Endothelial cell of umbilical vein (primary cell): ENCODE measurements around the gene NFYC. TPM values are rescaled to one million over a fixed set of nuclear protein-coding genes. Genes with fewer than 3 reads are reported as not detected.

Experiments
- BruUV-seq: library from RNA; stranded (reverse); fragments of 400-500 nt; replicated peaks from 2 replicates; lab custom pipeline; 2021; lab: Mats Ljungman, UMichigan
- CTCF ChIA-PET: fragments of 300-600, 350-600 bp; sonication (Branson Sonifier 250); formaldehyde crosslinking; loops from one replicate; lab custom pipeline; 2021; ENCODE audit warnings: antibody characterized with exemption, inconsistent platforms; lab: Charles Lee
- POLR2A ChIA-PET: fragments of 300-600, 350-600 bp; sonication (Branson Sonifier 250); formaldehyde crosslinking; loops from one replicate; lab custom pipeline; 2021; ENCODE audit warnings: antibody characterized with exemption, inconsistent platforms; lab: Charles Lee
- DNase-seq: peaks from one replicate; pipeline ENCODE4 v3.0.0-alpha.2; 2011; ENCODE audit warnings: low read depth, low spot score
- FAIRE-seq: peaks from 2 replicates; lab custom pipeline; 2011; peaks lifted over from hg19 to GRCh38; lab: Jason Lieb, UNC
- H2AFZ ChIP-seq: 2 replicates; pipeline ENCODE4 v1.6.0; 2012; ENCODE audit warnings: low read depth, low read length, control low read depth, inconsistent platforms
- H3K27ac ChIP-seq: 2 replicates; pipeline ENCODE4 v1.5.1; 2011; ENCODE audit warnings: low read depth, mild to moderate bottlenecking, control low read depth, low read length, moderate library complexity; ENCODE audit not compliant: insufficient read depth
- H3K27me3 ChIP-seq, 2 experiments: 2 replicates each; pipeline versions ENCODE4 v1.6.0 to v1.6.1; 2011; ENCODE audit warnings: low read length in 2 of 2, mixed read lengths in 1 of 2; ENCODE audit not compliant: control insufficient read depth in 2 of 2, insufficient read depth in 2 of 2
- H3K36me3 ChIP-seq, 2 experiments: 2 replicates in 1 of 2; 3 replicates in 1 of 2; pipeline ENCODE4 v1.5.1; 2011; ENCODE audit warnings: low read length in 2 of 2, mild to moderate bottlenecking in 1 of 2, moderate library complexity in 1 of 2; ENCODE audit not compliant: control insufficient read depth in 2 of 2, insufficient read depth in 2 of 2; ENCODE audit errors: extremely low read depth in 1 of 2
- H3K4me1 ChIP-seq: 3 replicates; pipeline ENCODE4 v1.5.1; 2011; ENCODE audit warnings: mild to moderate bottlenecking, low read length; ENCODE audit not compliant: control insufficient read depth, insufficient read depth; ENCODE audit errors: extremely low read depth
- H3K4me2 ChIP-seq: 2 replicates; pipeline ENCODE4 v1.6.1; 2011; ENCODE audit warnings: low read length, control low read depth, mixed read lengths; ENCODE audit not compliant: insufficient read depth
- H3K4me3 ChIP-seq, 3 experiments: fragments of 200-600 bp in 1 of 3; sonication (generic), shearing (Covaris generic) in 1 of 3; replicated peaks in 1 of 3; 2 replicates each; pipeline ENCODE4 v1.5.1; 2011 to 2016; ENCODE audit warnings: control low read depth in 3 of 3, low read length in 3 of 3, mild to moderate bottlenecking in 2 of 3, inconsistent platforms in 1 of 3, low read depth in 1 of 3, moderate library complexity in 1 of 3; ENCODE audit not compliant: insufficient read depth in 1 of 3
- H3K79me2 ChIP-seq: 2 replicates; pipeline ENCODE4 v1.6.0; 2012; ENCODE audit warnings: low read length, inconsistent platforms; ENCODE audit not compliant: control insufficient read depth, insufficient read depth
- H3K9ac ChIP-seq: replicated peaks from 2 replicates; pipeline ENCODE3; 2011; ENCODE audit warnings: low read length, control low read depth; ENCODE audit not compliant: insufficient read depth; ENCODE audit errors: extremely low read depth
- H3K9me1 ChIP-seq: replicated peaks from 3 replicates; pipeline ENCODE4 v1.6.0; 2011; ENCODE audit warnings: mild to moderate bottlenecking, low read length; ENCODE audit not compliant: control insufficient read depth, insufficient read depth; ENCODE audit errors: extremely low read depth
- H3K9me3 ChIP-seq: replicated peaks from 2 replicates; pipeline ENCODE4 v1.5.1; 2012; ENCODE audit warnings: low read length, inconsistent platforms; ENCODE audit not compliant: control insufficient read depth, insufficient read depth
- H4K20me1 ChIP-seq: replicated peaks from 2 replicates; pipeline ENCODE3; 2011; ENCODE audit warnings: mild to moderate bottlenecking, low read length; ENCODE audit not compliant: control insufficient read depth, insufficient read depth; ENCODE audit errors: extremely low read depth
- EZH2 ChIP-seq: IDR thresholded peaks from 2 replicates; pipeline ENCODE4 v1.6.1; 2012; ENCODE audit warnings: borderline replicate concordance, low read depth, mild to moderate bottlenecking, moderate library complexity, low read length, inconsistent platforms; ENCODE audit not compliant: severe bottlenecking
- FOS ChIP-seq: IDR thresholded peaks from 2 replicates; pipeline ENCODE4 v1.6.1; 2011; ENCODE audit warnings: mild to moderate bottlenecking, low read length, moderate library complexity, borderline replicate concordance; ENCODE audit not compliant: insufficient read depth
- GATA2 ChIP-seq: IDR thresholded peaks from 2 replicates; pipeline ENCODE4 v1.7.0; 2011; ENCODE audit warnings: low read depth, mild to moderate bottlenecking, moderate library complexity, mixed read lengths, low read length; ENCODE audit not compliant: insufficient read length, insufficient read depth
- JUN ChIP-seq: IDR thresholded peaks from 2 replicates; pipeline ENCODE4 v1.6.1; 2011; ENCODE audit warnings: borderline replicate concordance, low read depth; ENCODE audit not compliant: insufficient read length, insufficient read depth
- MYC ChIP-seq: IDR thresholded peaks from one replicate; pipeline ENCODE4 v1.6.1; 2011; ENCODE audit warnings: mild to moderate bottlenecking, low read depth, low read length
- POLR2A ChIP-seq: IDR thresholded peaks from 2 replicates; pipeline ENCODE4 v1.6.1; 2012; ENCODE audit warnings: low read depth, mild to moderate bottlenecking, control low read depth, low read length
- POLR2AphosphoS5 ChIP-seq: IDR thresholded peaks from 2 replicates; pipeline ENCODE4 v1.6.1; 2012; ENCODE audit warnings: low read depth, mild to moderate bottlenecking, control low read depth, low read length, moderate library complexity; ENCODE audit not compliant: insufficient read depth
- dilution Hi-C: fragments of 300-500 bp; cut with MboI; formaldehyde crosslinking; loops from one replicate; pipeline ENCODE4 v1.15.0; 2019; ENCODE audit warnings: low sequenced_read_pairs; ENCODE audit not compliant: extremely low pct_ligation_motif_present
- intact Hi-C: fragments of 100-400 bp; cut with micrococcal nuclease; formaldehyde crosslinking; loops from one replicate; pipeline ENCODE4 v1.10.0; 2022
- polyA plus RNA-seq, 4 experiments: library from polyadenylated mRNA; depleted of rRNA in 3 of 4; stranded (reverse) in 3 of 4; unstranded in 1 of 4; fragments of >200 nt; gene quantifications; 2 replicates each; pipeline versions ENCODE4 v1.2.1 to v1.2.3, GENCODE V29; 2011 to 2012; ENCODE audit warnings: missing spikeins in 1 of 4
- total RNA-seq: library from RNA; stranded (reverse); gene quantifications from 2 replicates; pipeline ENCODE4 v1.2.3, GENCODE V29; 2021
- TF ChIP-seq, protein P1 (sequence below): IDR thresholded peaks from 2 replicates; pipeline ENCODE4 v1.6.1; 2011; ENCODE audit not compliant: insufficient read depth, insufficient read length
- TF ChIP-seq, protein P2 (sequence below), 2 donors: IDR thresholded peaks; 1 replicate in 1 of 2; 2 replicates in 1 of 2; pipeline ENCODE4 v1.5.1; 2011; ENCODE audit warnings: low read length in 2 of 2, mild to moderate bottlenecking in 2 of 2, moderate library complexity in 2 of 2, control low read depth in 1 of 2, inconsistent platforms in 1 of 2, low read depth in 1 of 2; ENCODE audit not compliant: insufficient read depth in 1 of 2; ENCODE audit errors: extremely low read depth in 1 of 2

NFYC gene
- total and polyA plus RNA-seq, 2 donors (not counting 3 experiments of a cell fraction or from before 2014, with no cell fraction given), result 51.1 to 81.7 TPM

DNA sequence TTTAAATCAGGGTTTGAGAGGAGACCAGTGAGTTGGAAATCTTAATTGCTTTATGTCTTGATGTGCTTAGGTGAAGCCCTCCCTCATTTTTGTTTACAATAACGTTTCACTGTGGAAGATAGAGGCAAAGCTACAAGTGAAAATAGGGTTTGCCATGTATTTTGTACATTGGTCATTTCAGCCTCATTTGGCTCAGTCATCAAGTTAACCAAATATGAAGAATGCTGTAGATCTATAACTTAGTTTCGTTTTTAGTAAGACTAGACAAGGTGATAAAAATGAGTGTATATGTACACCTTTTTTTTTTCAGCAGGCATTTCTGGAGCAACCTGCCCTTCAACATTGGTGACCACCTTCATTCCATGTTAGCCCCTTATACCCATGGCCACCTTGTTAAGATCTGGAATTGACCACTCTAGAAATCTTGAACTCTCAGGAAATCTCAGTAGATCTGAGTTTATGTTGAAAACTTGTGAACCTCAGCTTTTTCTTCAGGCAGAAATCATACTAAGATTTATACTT is 2.9 kb downstream of the NFYC start:
- Histone ChIP-seq H3K27me3 (no peaks in the 10 kb centered on the region), H3K4me3 (no peak overlapping the region), H3K9me3 (no peaks in the 10 kb centered on the region), H3K4me2 (no peak overlapping the region), H3K4me1 (peaks cover 19% of the 10 kb centered on the region), H3K9me1 (no peaks in the 10 kb centered on the region), H3K9ac (no peak overlapping the region), H4K20me1 (no peaks in the 10 kb centered on the region), H3K36me3 (no peaks in the 10 kb centered on the region), H3K27ac (no peak overlapping the region), H3K79me2 (peaks cover 64% of the 10 kb centered on the region), H2AFZ (no peak overlapping the region)
- TF ChIP-seq MYC (no peak), EZH2 (no peak), POLR2AphosphoS5 (no peak), FOS (no peak), GATA2 (no peak), POLR2A (no peak), JUN (no peak)
- TF ChIP-seq, protein P1, sequence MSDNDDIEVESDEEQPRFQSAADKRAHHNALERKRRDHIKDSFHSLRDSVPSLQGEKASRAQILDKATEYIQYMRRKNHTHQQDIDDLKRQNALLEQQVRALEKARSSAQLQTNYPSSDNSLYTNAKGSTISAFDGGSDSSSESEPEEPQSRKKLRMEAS, result no peak
- TF ChIP-seq, protein P2, sequence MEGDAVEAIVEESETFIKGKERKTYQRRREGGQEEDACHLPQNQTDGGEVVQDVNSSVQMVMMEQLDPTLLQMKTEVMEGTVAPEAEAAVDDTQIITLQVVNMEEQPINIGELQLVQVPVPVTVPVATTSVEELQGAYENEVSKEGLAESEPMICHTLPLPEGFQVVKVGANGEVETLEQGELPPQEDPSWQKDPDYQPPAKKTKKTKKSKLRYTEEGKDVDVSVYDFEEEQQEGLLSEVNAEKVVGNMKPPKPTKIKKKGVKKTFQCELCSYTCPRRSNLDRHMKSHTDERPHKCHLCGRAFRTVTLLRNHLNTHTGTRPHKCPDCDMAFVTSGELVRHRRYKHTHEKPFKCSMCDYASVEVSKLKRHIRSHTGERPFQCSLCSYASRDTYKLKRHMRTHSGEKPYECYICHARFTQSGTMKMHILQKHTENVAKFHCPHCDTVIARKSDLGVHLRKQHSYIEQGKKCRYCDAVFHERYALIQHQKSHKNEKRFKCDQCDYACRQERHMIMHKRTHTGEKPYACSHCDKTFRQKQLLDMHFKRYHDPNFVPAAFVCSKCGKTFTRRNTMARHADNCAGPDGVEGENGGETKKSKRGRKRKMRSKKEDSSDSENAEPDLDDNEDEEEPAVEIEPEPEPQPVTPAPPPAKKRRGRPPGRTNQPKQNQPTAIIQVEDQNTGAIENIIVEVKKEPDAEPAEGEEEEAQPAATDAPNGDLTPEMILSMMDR (IDR thresholded peaks at IDR 0.05; ENCODE audit: extremely low read depth in 1 of 2, insufficient read depth in 1 of 2, low read depth in 1 of 2, low read length in 2 of 2), result no peak
- intact Hi-C loops (loop anchor here (5.0 kb wide), 2 partner anchors 78 to 153 kb away; no protein-coding TSS in a partner anchor), dilution Hi-C loops (no loop called here)
- BruUV-seq, result no TSS peak
- DNase-seq (no peak), FAIRE-seq (no peak)
- POLR2A ChIA-PET, result no interaction called here
- CTCF ChIA-PET, result interaction anchor here (2.8 kb wide), 1 partner anchor 9 kb away, joined by 12 read pairs; no protein-coding TSS in a partner anchor
